ENCODE results near the gene HPD.
"Not testable (repeated sequence)": the region's sequence is repeated elsewhere in the genome, so short reads cannot be mapped to it uniquely, and the experiment has no call there.

The HPD gene

DNA sequence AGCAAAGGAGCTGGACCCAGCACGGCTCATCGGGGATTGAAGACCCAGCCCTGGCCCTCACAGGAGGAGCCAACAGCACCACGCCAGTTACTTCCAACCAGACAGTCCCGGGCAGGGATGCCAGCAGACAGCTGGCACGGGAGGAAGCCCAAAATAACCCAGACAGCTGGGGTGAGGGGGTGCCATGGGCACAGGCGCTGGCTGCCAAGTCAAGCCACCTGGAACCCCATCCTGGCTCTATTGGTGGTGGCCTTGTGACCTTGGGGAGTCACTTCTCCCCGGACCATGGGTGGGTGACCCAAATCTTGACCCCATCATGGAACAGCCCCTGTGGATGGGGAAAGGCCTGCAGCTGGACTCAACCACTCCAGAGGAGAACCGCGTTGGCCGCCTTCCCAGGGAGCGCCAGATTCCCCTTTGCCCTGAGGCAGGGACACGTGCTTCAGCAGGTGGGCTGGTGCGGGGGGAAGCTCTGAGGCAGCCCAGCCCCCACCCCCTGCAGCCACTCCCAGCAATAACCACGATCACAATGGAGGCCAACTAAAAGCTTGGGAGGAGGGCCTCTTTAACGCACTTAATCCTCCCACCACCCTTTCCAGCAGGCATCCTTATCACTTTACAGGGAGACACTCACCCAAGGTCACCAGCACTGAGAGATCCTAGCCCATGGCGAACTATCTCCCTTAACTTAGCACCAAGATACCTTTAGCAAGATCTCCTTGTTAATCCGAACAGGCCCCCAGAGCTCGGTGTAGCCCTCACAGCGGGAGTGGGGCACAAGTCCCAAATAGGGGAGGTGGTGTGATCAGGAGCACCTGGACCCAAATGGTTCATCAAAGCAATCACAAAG, 60.5 kb downstream of the HPD start:
- DNase-seq: peak; percentile 86 to 98 (median 94)

DNA sequence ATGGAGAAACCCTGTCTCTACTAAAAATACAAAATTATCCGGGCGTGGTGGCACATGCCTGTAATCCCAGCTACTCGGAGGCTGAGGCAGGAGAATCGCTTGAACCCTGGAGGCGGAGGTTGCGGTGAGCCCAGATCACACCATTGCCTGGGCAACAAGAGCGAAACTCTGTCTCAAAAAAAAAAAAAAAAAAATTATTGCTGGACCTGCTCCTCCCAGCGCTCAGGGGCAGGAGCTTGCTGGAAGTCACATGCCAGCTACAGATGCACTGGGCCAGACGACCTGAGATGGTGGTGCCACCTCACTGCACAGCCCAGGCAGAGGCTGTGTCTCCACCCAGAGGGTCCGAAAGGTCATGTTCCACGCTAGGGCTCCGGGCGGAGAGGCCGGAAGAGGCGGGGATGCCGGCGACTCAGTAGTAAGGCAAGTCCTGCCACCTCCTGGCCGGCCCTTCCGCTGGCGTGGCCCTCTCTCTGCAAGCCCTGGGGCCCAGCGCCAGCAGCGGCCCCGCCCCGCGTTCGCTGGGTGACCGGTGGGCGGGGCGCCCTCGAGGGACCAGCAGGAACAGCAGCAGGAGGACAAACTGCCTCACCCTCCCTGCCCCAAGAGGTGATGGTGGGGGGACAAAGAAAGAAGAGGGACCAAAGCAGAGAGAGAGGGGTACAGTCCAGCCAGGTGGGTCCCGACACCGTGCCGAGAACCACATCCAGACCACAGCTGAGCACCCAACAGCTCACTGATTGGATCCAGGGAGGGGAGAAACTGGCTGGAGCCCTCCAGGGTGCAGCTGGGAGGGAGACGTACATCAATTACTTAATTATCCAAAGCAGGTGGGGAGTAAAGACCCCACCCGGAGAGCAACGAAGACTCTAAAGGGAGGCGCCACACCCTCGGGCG, 61.6 kb downstream of the HPD start:
- peak; percentile 66 to 97 (median 96) for DNase-seq

DNA sequence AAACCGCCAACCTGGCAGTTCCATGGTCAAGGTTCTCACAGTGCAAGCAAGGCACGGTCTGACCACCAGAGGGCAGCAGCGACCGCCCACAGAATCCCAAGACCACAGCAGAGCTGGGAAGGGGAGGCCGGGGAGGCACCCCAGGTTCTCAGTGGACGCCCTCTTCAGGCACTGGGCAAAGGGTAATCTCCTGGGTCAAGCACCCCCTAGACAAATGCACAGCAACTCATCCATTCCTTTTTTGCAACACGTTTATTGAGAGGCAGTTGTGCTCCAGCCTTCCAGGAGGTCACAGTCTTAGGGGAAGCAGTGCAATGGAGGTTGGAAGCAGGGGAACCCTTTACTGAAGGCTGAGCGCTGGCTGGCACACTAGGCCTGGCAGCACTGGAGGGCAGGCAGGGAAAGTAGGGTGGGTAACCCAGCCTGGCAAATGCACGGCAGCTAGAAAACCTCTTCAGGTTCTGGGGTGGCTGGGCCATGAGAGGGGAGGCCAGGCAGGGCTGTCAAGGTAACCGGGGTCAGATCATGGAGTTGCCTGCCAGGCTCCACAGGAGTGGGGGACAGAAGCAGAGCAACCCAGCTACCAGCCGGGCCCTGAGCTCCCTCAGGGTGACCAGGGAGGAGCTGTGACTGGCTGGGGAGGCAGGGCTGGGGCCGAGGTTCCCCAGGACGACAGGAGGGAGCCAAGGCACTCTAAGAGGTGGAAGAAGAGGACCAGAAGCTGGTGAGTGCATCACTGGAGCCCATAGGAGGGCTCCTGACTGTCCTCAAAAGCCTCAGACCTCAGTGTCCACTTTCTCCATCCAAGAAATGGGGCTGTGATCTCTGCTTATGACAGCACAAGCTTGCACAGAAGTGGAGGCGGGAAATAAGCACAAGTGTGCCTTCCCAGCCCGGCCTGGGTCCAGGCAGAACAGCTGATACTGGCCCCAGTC, 63.4 kb downstream of the HPD start:
- DNase-seq: peak; percentile 83 to 93 (median 87)

DNA sequence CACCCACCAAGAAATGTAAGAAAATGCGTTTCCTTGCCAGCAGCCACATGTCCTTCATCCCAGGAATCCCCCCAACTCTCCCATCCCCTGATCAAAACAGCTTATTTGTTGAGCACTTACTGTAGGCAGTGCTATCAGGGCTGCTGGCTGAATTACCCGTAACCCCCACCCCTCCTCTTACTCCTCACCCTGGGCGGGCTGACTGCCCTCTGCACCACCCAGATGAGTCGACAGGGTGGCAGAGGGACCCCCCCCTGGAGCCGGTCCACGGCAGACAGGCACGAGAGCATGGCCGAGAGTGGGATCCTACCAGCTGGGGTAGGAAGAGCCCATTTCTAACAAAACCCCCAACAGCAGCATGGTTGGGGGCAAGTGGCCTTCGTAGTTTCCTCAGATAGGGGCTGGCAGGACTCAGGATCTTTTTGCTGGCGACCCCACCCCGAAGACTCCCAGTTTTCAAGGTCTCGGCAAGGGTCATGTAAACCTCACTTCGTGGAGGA, 64.1 kb downstream of the HPD start:
- no peak for DNase-seq

DNA sequence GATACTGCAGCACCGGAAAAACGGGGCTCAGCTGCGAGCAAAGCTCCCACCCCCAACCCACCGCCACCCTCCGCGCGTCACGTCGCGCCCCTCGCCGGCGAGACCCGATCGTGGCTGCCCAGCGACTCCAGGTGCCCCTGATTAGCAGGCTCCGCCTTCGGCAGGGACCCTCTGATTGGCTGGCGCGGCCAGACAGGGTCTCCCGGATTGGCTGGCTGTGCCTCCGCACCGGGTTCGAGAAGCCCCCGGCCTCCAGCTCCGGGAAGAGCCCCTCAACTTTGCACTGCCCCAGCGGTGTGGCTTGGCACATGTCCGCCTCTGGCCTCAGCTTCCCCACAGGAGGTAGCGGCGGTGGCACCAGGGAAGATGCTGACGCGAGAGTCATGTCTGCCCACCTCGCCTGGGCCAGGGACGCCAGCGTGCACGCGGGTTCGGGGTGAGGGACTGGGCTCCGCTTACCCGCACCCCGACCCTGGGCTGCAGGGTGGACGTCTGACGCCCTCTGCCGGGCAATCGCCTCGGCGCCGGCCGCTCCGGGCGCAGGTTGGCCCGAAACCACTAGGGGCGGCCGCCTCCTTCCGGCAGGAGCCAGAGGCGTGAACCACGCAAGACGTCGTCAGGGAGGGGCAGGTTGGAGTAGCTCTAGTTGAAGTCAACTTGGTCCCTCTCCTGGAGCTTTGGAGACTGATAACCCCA, 64.7 kb downstream of the HPD start:
- peak; percentile 87 to 92 (median 92) for DNase-seq

DNA sequence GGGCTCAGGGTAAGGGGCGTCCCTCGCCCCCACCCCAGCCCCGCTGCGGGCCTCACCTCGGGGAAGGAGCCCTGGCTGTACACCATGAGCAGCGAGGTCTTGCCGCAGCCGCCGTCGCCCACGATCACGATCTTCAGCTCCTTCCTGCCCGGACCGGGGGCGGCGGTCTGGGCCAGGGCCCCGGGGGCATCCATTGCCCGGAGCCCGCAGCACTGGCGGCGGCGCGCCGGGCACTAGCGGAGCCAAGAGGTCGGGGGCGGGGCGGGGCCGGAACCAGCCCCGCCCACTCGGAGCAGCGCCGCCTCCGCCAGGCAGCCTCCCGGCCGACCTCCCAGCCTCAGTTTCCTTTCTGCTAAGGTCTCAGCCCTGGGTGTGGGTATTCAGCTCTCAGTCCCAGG, 65.2 kb downstream of the HPD start, which contains the start of gene RHOF:
Gene RHOF, minus strand, starts transcription at position 249 of the 398 bp plus-strand sequence. Its CDS starts 55 bp downstream, at position 194.
- peak in 1 of 3 experiments; percentile 26 for DNase-seq

DNA sequence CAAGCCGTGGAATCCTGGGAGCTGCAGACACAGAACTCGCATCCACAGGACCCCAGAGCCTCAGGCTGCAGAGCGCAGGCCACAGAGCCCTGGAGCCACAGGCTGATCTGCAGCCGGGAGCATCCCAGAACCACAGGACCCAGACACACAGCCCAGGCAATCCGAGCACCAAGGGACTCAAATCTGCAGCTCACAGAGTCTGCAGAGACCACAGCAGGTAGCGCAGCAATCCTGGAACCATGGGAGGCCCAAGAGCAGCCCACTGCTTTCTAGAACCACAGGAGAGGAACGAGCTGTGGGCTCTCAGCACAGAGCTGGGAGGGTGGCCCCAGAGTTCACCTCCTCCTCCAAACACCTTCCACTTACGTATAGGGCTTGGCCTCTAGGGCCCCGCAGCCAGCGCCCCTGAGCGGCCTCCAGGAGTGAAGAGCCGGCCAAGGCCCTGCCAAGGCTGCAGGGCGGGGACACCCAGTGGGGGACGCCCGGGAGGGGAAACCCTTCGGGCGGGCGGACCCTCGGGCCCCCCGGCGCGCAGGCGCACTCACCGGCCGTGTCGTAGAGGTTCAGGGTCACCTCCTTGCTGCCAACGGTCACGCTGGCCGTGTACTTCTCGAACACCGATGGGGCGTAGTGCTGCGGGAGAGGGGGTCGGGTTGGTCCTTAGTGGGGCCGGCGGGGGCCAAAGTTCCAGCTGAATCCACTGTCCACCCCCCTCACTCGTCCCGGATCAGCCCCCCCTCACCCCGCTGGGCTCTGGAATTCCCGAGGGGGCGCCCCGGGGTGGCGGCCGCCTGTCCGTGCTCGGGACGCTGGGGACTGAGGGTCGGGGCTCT, 65.8 kb downstream of the HPD start:
- DNase-seq: no peak

DNA sequence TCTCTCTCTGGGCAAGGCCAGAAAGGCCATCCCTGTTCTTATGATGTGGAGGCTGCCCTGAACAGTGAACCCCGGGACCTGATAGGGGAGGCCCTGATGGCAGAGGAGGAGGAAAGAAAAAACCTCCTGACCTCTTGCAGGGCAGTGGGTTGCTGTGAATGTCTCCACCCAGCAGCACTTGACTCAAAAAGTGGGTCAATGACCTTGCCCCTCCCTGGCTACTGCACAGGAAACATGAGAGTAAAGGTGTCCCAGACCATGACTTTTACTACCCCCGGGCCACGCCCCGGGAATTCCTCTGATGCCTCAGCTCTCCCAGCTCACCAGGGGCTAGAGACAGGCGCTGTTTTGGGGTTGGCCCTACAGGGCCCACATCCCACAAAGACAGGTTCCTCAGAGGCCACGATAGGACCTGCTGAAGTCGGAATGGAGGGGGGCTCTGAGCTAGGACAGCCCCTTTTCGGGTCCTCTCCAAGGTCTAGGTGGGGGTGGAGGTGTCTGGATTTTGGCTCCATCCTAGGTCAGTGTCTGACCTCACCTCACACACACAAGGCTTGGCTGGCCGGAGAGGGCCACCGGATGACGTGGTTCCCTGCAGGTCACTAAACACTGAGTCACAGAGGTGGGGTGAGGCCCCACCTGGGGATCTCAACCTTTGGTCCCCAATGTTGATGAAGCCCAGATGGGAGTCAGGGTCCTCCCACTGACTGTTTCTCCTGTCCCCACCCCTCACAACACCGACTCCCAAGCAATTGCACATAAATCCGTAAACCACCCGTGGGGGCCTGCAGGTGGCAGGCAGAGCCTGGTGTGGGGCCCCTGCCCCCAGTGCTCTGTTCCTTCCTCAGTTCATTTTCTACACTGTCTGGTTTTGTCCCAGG, 66.7 kb downstream of the HPD start:
- DNase-seq: no peak

DNA sequence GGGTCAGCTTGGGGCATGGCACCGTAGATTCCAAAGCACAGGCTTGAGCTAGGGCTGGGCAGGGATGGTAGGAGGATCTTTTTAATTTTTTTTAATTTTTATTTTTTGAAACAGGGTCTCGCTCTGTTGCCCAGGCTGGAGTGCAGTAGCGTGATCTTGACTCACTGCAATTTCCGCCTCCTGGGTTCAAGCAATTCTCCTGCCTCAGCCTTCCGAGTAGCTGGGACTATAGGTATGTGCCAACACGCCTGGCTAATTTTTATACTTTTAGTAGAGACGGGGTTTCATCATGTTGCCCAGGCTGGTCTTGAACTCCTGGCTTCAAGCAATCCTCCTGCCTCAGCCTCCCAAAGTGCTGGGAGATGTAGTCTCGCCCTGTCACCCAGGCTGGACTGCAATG, 67.9 kb downstream of the HPD start:
- DNase-seq: not testable (repeated sequence)

DNA sequence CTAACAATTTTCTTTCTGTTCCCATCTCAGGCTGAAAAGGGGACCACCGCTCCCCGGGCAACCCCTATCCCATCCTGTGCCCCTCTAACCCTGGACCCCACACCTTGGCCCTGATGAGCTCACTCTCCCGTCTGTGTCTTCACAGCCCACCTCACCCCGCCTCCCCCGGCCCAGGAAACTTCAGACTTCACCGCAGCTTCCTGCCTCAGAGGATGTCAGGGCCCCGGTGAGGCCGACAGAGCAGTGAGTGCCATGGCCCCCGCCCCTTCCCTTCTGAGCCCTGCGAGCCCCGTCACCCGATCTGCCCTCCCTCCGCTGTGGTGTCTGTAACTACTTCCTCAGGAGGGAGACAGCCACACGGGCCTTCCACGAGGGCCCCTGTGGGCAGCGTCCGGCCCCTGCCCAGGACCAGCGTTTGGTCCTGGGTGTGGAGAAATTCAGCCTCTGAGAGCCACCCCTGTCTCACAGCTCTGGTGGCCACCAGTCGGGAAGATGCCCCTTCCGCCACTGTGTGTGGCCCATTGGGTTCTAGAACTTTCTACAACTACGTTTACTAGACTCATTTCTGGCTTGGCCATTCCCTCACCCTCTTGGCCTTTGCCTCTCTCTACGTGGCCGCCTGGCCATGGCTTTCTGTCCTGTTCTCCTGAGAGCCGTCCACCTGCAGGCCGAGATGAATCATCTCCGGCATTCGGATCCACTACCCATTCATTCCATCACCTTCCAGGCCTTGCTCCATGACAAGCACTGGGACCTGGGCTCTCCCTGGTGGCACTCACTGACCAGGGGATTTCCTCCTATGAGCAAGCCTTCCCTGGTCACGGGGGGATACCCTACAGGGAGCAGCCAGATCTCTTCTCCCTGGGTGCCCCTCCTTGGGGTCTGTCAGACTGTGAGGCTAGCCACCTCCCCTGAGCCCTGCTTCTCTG, 68.6 kb downstream of the HPD start:
- DNase-seq: no peak
